ENCODE data around the gene CCR6. TPM values are rescaled to one million over a fixed set of nuclear protein-coding genes. Genes with fewer than 3 reads are reported as not detected.

The CCR6 gene
- total RNA-seq, 1 experiment from 2014 or later: not detected

- DNase-seq (ENCODE audit: low read depth, low spot score) (no peak), ATAC-seq (no peak)
- Histone ChIP-seq H3K9me3 (ENCODE audit: control insufficient read depth, insufficient read depth, low read depth, low read length) (0 out of 2 replicates have a peak, but pooled peaks cover 3% of the 10 kb centered on the region), H3K4me3 (ENCODE audit: low read depth in 2 of 2, low read length in 2 of 2) (no peak overlapping the region), H3K36me3 (ENCODE audit: control insufficient read depth, insufficient read depth, low read length) (no peaks in the 10 kb centered on the region), H3K4me1 (ENCODE audit: control insufficient read depth, insufficient read depth, low read length) (no peaks in the 10 kb centered on the region), H3K27ac (ENCODE audit: low read length) (no peak overlapping the region), H3K27me3 (ENCODE audit: control insufficient read depth, insufficient read depth, low read length) (peaks cover 17% of the 10 kb centered on the region)
- in situ Hi-C loops (cut with HindIII; ENCODE audit: low pct_unique_long_range_greater_than_20kb, low sequenced_read_pairs): no loop called here
- CTCF ChIA-PET: no interaction called here
- POLR2A ChIA-PET: no interaction called here
- intact Hi-C loops (cut with micrococcal nuclease; ENCODE audit: unreplicated experiment): no loop called here
- no TSS peak for BruUV-seq (replicated peaks)
- TF ChIP-seq, protein P1, sequence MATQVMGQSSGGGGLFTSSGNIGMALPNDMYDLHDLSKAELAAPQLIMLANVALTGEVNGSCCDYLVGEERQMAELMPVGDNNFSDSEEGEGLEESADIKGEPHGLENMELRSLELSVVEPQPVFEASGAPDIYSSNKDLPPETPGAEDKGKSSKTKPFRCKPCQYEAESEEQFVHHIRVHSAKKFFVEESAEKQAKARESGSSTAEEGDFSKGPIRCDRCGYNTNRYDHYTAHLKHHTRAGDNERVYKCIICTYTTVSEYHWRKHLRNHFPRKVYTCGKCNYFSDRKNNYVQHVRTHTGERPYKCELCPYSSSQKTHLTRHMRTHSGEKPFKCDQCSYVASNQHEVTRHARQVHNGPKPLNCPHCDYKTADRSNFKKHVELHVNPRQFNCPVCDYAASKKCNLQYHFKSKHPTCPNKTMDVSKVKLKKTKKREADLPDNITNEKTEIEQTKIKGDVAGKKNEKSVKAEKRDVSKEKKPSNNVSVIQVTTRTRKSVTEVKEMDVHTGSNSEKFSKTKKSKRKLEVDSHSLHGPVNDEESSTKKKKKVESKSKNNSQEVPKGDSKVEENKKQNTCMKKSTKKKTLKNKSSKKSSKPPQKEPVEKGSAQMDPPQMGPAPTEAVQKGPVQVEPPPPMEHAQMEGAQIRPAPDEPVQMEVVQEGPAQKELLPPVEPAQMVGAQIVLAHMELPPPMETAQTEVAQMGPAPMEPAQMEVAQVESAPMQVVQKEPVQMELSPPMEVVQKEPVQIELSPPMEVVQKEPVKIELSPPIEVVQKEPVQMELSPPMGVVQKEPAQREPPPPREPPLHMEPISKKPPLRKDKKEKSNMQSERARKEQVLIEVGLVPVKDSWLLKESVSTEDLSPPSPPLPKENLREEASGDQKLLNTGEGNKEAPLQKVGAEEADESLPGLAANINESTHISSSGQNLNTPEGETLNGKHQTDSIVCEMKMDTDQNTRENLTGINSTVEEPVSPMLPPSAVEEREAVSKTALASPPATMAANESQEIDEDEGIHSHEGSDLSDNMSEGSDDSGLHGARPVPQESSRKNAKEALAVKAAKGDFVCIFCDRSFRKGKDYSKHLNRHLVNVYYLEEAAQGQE (IDR thresholded peaks at IDR 0.05; ENCODE audit: insufficient read depth in 1 of 2, low read depth in 2 of 2, low read length in 1 of 2): no peak
- no peak for TF ChIP-seq SIN3A (IDR thresholded peaks at IDR 0.05; ENCODE audit: borderline replicate concordance, insufficient read depth, low read depth, low read length)
- TF ChIP-seq CTCF (IDR thresholded peaks at IDR 0.05): no peak
- TF ChIP-seq POLR2AphosphoS5 (IDR thresholded peaks at IDR 0.05; ENCODE audit: low read depth, low read length): no peak
- no peak for TF ChIP-seq TCF7L2 (IDR thresholded peaks at IDR 0.05; ENCODE audit: low read depth, low read length)
Measured at GRCh38 chr6:167116838-167117228, 6.1 kb upstream of the CCR6 start.

DNA sequence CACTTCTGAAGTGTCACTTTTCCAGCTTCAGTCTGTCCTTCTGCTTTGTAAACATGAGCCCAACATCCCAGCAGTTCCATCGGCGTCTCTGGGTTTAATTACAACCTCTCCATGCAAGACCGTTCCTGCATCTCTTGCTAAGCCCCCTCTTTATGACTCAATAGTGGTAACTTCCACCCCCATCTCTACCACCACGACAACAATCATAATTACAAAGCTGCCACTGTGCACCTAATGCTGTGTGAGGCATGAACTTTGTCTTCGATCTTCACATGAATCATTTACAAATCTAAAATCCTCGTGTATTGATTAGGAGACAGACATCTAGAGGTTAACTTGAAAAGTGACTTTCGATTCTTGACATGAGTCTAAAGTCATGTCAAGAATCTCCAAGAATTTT is 4.9 kb upstream of the CCR6 start:
- no peaks in the 10 kb centered on the region for H3K4me1 ChIP-seq (ENCODE audit: control insufficient read depth, insufficient read depth, low read length)
- no peak overlapping the region for H3K4me3 ChIP-seq (ENCODE audit: low read depth in 2 of 2, low read length in 2 of 2)
- intact Hi-C loops (cut with micrococcal nuclease; ENCODE audit: unreplicated experiment): no loop called here
- POLR2A ChIA-PET: no interaction called here
- no peaks in the 10 kb centered on the region for H3K36me3 ChIP-seq (ENCODE audit: control insufficient read depth, insufficient read depth, low read length)
- CTCF ChIA-PET: no interaction called here
- ATAC-seq: no peak
- in situ Hi-C loops (cut with HindIII; ENCODE audit: low pct_unique_long_range_greater_than_20kb, low sequenced_read_pairs): no loop called here
- no peak for DNase-seq (ENCODE audit: low read depth, low spot score)
- TF ChIP-seq, protein P1 (IDR thresholded peaks at IDR 0.05; ENCODE audit: insufficient read depth in 1 of 2, low read depth in 2 of 2, low read length in 1 of 2): no peak
- TF ChIP-seq CTCF (IDR thresholded peaks at IDR 0.05) (no peak), POLR2AphosphoS5 (IDR thresholded peaks at IDR 0.05; ENCODE audit: low read depth, low read length) (no peak), TCF7L2 (IDR thresholded peaks at IDR 0.05; ENCODE audit: low read depth, low read length) (no peak), SIN3A (IDR thresholded peaks at IDR 0.05; ENCODE audit: borderline replicate concordance, insufficient read depth, low read depth, low read length) (no peak)
- H3K27ac ChIP-seq (ENCODE audit: low read length): no peak overlapping the region
- H3K27me3 ChIP-seq (ENCODE audit: control insufficient read depth, insufficient read depth, low read length): peaks cover 12% of the 10 kb centered on the region
- no TSS peak for BruUV-seq (replicated peaks)
- H3K9me3 ChIP-seq (ENCODE audit: control insufficient read depth, insufficient read depth, low read depth, low read length): 0 out of 2 replicates have a peak, but pooled peaks cover 3% of the 10 kb centered on the region
